OCI-LY3 (cell line): ENCODE results near the gene TRPM7.

Experiments
- H2AFZ ChIP-seq: fragments of 200-600, 300-600 bp; shearing (Covaris generic); 2 replicates; pipeline ENCODE4 v1.6.0; 2014; ENCODE audit warnings: antibody characterized with exemption, low read depth, low read length
- H3K27ac ChIP-seq: fragments of 200-600, 300-600 bp; sonication (generic); 2 replicates; pipeline ENCODE4 v1.5.1; 2014; ENCODE audit warnings: mild to moderate bottlenecking, low read length, moderate library complexity, mixed read lengths
- H3K27me3 ChIP-seq: fragments of 200-600, 300-600 bp; sonication (generic); 2 replicates; pipeline ENCODE4 v1.6.1; 2014; ENCODE audit warnings: low read depth, low read length, mixed read lengths
- H3K36me3 ChIP-seq: fragments of 200-600, 300-600 bp; sonication (generic); replicated peaks from 2 replicates; pipeline ENCODE3; 2014; ENCODE audit warnings: low read depth, low read length, mixed read lengths
- H3K4me1 ChIP-seq: fragments of 300-600, 200-600 bp; sonication (generic); 2 replicates; pipeline ENCODE4 v1.6.1; 2014; ENCODE audit warnings: low read length, mixed read lengths
- H3K4me2 ChIP-seq: fragments of 200-600, 300-600 bp; sonication (generic); 2 replicates; pipeline ENCODE4 v1.6.1; 2014; ENCODE audit warnings: low read length, mixed read lengths
- H3K4me3 ChIP-seq: fragments of 300-600, 200-600 bp; sonication (generic); 2 replicates; pipeline ENCODE4 v1.5.1; 2014; ENCODE audit warnings: antibody characterized with exemption, mild to moderate bottlenecking, low read length, moderate library complexity
- H3K79me2 ChIP-seq: fragments of 300-600, 200-600 bp; shearing (Covaris generic); 2 replicates; pipeline ENCODE4 v1.6.1; 2014; ENCODE audit warnings: mild to moderate bottlenecking, low read length, mixed read lengths
- H3K9ac ChIP-seq: fragments of 300-600, 200-600 bp; shearing (Covaris generic); 2 replicates; pipeline ENCODE4 v1.6.0; 2014; ENCODE audit warnings: mild to moderate bottlenecking, low read length, moderate library complexity
- H3K9me3 ChIP-seq: fragments of 200-600, 300-600 bp; shearing (Covaris generic); 2 replicates; pipeline ENCODE4 v1.6.1; 2014; ENCODE audit warnings: low read length, mixed read lengths; ENCODE audit not compliant: insufficient read depth
- H4K20me1 ChIP-seq: fragments of 200-600, 300-600 bp; sonication (generic); 2 replicates; pipeline ENCODE4 v1.6.1; 2016; ENCODE audit warnings: low read length, mixed read lengths; ENCODE audit not compliant: insufficient read depth
- CTCF ChIP-seq: fragments of 200-600, 300-600 bp; sonication (generic); IDR thresholded peaks from 2 replicates; pipeline ENCODE4 v1.5.1; 2014; ENCODE audit warnings: antibody characterized with exemption, low read length, low read depth
- EZH2phosphoT487 ChIP-seq: fragments of 200-600 bp; shearing (Covaris generic); IDR thresholded peaks from 2 replicates; pipeline ENCODE4 v1.6.1; 2018; ENCODE audit warnings: antibody characterized with exemption, mixed run types, low read depth

TRPM7 gene

GRCh38 chr15:50686469-50687301 lies at the start of gene TRPM7:
Gene TRPM7, minus strand, starts transcription at chr15:50686797. Its CDS starts 264 bp downstream, at chr15:50686533.
- TF ChIP-seq EZH2phosphoT487 (no peak), CTCF (no peak)
- Histone ChIP-seq H2AFZ (peak within 1 kb of the TSS; percentile 80), H3K27ac (peak within 1 kb of the TSS; percentile 90), H3K79me2 (peaks cover 59% of the 10 kb centered on the region), H3K9me3 (no peaks in the 10 kb centered on the region), H3K4me2 (peak within 1 kb of the TSS; percentile 95), H4K20me1 (peaks cover 27% of the 10 kb centered on the region), H3K4me3 (peak within 1 kb of the TSS; percentile 98), H3K9ac (peak within 1 kb of the TSS; percentile 93), H3K27me3 (no peaks in the 10 kb centered on the region), H3K36me3 (peaks cover 12% of the 10 kb centered on the region), H3K4me1 (peaks cover 19% of the 10 kb centered on the region)

GRCh38 chr15:50735156-50735555 lies 48.6 kb upstream of the TRPM7 start:
- Histone ChIP-seq H3K9me3 (no peaks in the 10 kb centered on the region), H4K20me1 (no peaks in the 10 kb centered on the region), H2AFZ (no peak overlapping the region), H3K79me2 (no peaks in the 10 kb centered on the region), H3K4me1 (no peaks in the 10 kb centered on the region), H3K27ac (no peak overlapping the region), H3K27me3 (no peaks in the 10 kb centered on the region), H3K9ac (no peak overlapping the region), H3K4me2 (no peak overlapping the region), H3K4me3 (no peak overlapping the region), H3K36me3 (peaks cover 17% of the 10 kb centered on the region)
- no peak for TF ChIP-seq EZH2phosphoT487
- TF ChIP-seq CTCF: no peak

- Histone ChIP-seq H3K27ac (no peak overlapping the region), H3K27me3 (no peaks in the 10 kb centered on the region), H3K9me3 (no peaks in the 10 kb centered on the region), H3K4me2 (no peak overlapping the region), H3K36me3 (peaks cover 22% of the 10 kb centered on the region), H3K9ac (no peak overlapping the region), H3K4me1 (no peaks in the 10 kb centered on the region), H4K20me1 (no peaks in the 10 kb centered on the region), H3K79me2 (no peaks in the 10 kb centered on the region), H2AFZ (no peak overlapping the region), H3K4me3 (no peak overlapping the region)
- no peak for TF ChIP-seq CTCF
- no peak for TF ChIP-seq EZH2phosphoT487
These were observed 39.7 kb upstream of the TRPM7 start for GRCh38 chr15:50726315-50726714.

GRCh38 chr15:50718700-50719125 lies 32.1 kb upstream of the TRPM7 start:
- no peaks in the 10 kb centered on the region for H3K4me1 ChIP-seq

More at GRCh38 chr15:50718700-50719125, 32.1 kb upstream of the TRPM7 start:
- no peaks in the 10 kb centered on the region for H4K20me1 ChIP-seq
- no peaks in the 10 kb centered on the region for H3K79me2 ChIP-seq
- H3K27me3 ChIP-seq: no peaks in the 10 kb centered on the region
- no peak overlapping the region for H3K4me2 ChIP-seq
- peaks cover 16% of the 10 kb centered on the region for H3K36me3 ChIP-seq
- no peak overlapping the region for H3K9ac ChIP-seq
- H2AFZ ChIP-seq: no peak overlapping the region
- no peaks in the 10 kb centered on the region for H3K9me3 ChIP-seq
- H3K4me3 ChIP-seq: no peak overlapping the region
- TF ChIP-seq EZH2phosphoT487: no peak
- no peak for TF ChIP-seq CTCF
- no peak overlapping the region for H3K27ac ChIP-seq
